ENCODE data around the gene PRRT2. TPM values are rescaled to one million over a fixed set of nuclear protein-coding genes. Genes with fewer than 3 reads are reported as not detected.

The PRRT2 gene
- total RNA-seq, 4 donors from 2014 or later, result 20.2 to 54.5 (median 28.0) TPM

GRCh38 chr16:29805232-29806098 is 6.5 kb upstream of the PRRT2 start:
- intact Hi-C loops (cut with DNase I; ENCODE audit: low total_unique reads), result no loop called here
- Histone ChIP-seq H3K9me3 (no peaks in the 10 kb centered on the region), H3K27ac (peak overlapping the region; percentile 98 to 99), H3K4me1 (peaks cover 11 to 22% of the 10 kb centered on the region in 2 donors), H3K27me3 (no peaks in the 10 kb centered on the region), H3K36me3 (no peaks in the 10 kb centered on the region), H3K4me3 (peak overlapping the region; percentile 69 to 98)
- TF ChIP-seq CTCF (IDR thresholded peaks at IDR 0.05) (peak in 3 of 4 experiments; percentile 9 to 35 (median 22)), POLR2A (IDR thresholded peaks at IDR 0.05) (peak; percentile 87 to 92)
- DNase-seq, result peak; percentile 96 to 98

GRCh38 chr16:29806099-29806579 is 5.9 kb upstream of the PRRT2 start, which contains the start of gene MAZ:
Gene MAZ, plus strand, starts transcription at chr16:29806529. Its CDS starts 173 bp downstream, at chr16:29806702.
- no peaks in the 10 kb centered on the region for H3K36me3 ChIP-seq
- intact Hi-C loops (cut with DNase I; ENCODE audit: low total_unique reads), result no loop called here

GRCh38 chr16:29806641-29807425 is 5.2 kb upstream of the PRRT2 start:
- no peak for TF ChIP-seq POLR2A (IDR thresholded peaks at IDR 0.05)
- TF ChIP-seq CTCF (IDR thresholded peaks at IDR 0.05), result no peak
- Histone ChIP-seq H3K4me1 (peaks cover 11 to 28% of the 10 kb centered on the region in 2 donors), H3K9me3 (no peaks in the 10 kb centered on the region), H3K27me3 (no peaks in the 10 kb centered on the region), H3K36me3 (no peaks in the 10 kb centered on the region), H3K4me3 (peak overlapping the region; percentile 35 to 61), H3K27ac (peak overlapping the region; percentile 96 to 99)
- peak; percentile 67 to 68 for DNase-seq
- intact Hi-C loops (cut with DNase I; ENCODE audit: low total_unique reads), result no loop called here

More at GRCh38 chr16:29806099-29806579, 5.9 kb upstream of the PRRT2 start, which contains the start of gene MAZ:
- Histone ChIP-seq H3K4me3 (peak within 1 kb of the TSS; percentile 69 to 98), H3K27me3 (no peaks in the 10 kb centered on the region), H3K27ac (peak within 1 kb of the TSS; percentile 98 to 99), H3K4me1 (peaks cover 11 to 28% of the 10 kb centered on the region in 2 donors), H3K9me3 (no peaks in the 10 kb centered on the region)
- peak in 1 of 2 donors; percentile 95 for DNase-seq
- TF ChIP-seq CTCF (IDR thresholded peaks at IDR 0.05) (no peak), POLR2A (IDR thresholded peaks at IDR 0.05) (no peak)

GRCh38 chr16:29807426-29808218 is 4.4 kb upstream of the PRRT2 start:
- H3K4me3 ChIP-seq, result peak overlapping the region; percentile 35 to 61
- H3K27me3 ChIP-seq, result no peaks in the 10 kb centered on the region
- no peaks in the 10 kb centered on the region for H3K36me3 ChIP-seq
- H3K9me3 ChIP-seq, result no peaks in the 10 kb centered on the region
- DNase-seq, result peak; percentile 89
- peak in 1 of 2 donors; percentile 63 for TF ChIP-seq POLR2A (IDR thresholded peaks at IDR 0.05)
- TF ChIP-seq CTCF (IDR thresholded peaks at IDR 0.05), result peak; percentile 24 to 63 (median 54)
- peaks cover 11 to 28% of the 10 kb centered on the region in 2 donors for H3K4me1 ChIP-seq
- intact Hi-C loops (cut with DNase I; ENCODE audit: low total_unique reads), result no loop called here
- peak overlapping the region; percentile 96 to 99 for H3K27ac ChIP-seq
